Measurements from ENCODE around the gene EXD3.
"Not testable (repeated sequence)": the region's sequence is repeated elsewhere in the genome, so short reads cannot be mapped to it uniquely, and the experiment has no call there.

EXD3 gene

DNA sequence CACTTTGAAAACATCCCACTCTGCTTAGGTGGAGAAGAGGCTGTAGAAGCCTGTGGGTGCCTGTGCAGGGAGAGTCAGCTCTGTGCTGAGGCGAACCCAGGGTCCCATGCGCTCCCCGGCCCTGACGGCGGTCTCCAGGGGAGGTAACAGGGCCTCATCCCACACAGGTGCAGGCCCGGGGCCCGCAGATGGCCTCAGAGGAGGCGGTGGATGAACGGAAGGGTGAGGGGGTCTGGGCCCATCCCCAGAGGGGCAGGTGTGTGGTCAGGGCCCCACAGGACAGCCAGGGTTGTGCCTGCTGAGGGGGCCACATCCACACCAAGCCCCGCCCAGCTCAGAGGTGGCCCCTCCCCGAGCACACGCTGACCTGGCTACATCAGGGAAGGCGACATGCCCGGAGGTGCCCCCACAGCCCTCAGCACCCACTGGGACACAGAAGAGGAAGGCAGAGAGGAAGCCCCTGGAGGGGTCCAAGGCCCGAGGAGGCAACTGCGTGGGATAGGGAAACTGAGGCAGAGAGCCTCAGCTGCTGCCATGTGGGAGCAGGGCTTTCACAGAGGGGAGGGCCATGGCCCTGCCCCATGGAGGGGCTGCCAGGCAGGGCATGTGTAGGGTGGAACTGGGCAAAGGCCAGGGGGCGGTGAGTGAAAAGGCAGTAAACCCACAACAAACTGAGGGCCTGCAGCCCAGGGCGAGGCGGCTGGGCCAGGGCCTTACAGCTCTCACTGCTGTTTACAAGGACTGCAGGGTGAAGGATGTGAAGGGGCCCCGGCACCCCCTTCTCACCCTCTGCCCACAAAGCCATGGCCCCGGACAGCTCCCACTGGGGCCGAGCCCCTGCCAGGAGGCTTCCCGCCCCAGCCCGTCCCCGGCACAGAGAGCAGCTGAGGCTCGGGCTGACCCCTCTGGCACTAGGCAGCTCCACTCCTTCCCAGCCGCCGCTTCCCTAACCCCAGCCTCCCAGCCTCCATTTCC is 29.5 kb downstream of the EXD3 start:
- DNase-seq (ENCODE audit: low read depth): no peak

- no peak for DNase-seq (ENCODE audit: low read depth)
Observed at GRCh38 chr9:137392232-137393007, 30.5 kb downstream of the EXD3 start.

DNA sequence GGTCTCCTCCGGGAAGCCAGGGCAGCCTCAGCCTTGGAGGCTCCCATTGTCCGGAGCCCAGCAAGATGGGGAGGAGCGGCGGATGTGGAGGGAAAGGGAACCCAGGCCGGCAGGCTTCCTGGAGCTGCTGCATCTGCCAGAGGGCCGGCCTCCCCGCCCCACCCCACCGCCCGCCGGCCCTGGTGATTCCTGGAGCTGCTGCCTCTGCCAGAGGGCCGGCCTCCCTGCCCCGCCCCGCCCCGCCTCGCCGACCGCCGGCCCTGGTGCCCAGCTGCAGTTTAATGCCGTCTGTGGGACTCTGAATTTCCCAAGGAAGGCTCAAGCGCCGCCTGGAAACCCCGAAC is 31.6 kb downstream of the EXD3 start:
- no peak for DNase-seq (ENCODE audit: low read depth)

DNA sequence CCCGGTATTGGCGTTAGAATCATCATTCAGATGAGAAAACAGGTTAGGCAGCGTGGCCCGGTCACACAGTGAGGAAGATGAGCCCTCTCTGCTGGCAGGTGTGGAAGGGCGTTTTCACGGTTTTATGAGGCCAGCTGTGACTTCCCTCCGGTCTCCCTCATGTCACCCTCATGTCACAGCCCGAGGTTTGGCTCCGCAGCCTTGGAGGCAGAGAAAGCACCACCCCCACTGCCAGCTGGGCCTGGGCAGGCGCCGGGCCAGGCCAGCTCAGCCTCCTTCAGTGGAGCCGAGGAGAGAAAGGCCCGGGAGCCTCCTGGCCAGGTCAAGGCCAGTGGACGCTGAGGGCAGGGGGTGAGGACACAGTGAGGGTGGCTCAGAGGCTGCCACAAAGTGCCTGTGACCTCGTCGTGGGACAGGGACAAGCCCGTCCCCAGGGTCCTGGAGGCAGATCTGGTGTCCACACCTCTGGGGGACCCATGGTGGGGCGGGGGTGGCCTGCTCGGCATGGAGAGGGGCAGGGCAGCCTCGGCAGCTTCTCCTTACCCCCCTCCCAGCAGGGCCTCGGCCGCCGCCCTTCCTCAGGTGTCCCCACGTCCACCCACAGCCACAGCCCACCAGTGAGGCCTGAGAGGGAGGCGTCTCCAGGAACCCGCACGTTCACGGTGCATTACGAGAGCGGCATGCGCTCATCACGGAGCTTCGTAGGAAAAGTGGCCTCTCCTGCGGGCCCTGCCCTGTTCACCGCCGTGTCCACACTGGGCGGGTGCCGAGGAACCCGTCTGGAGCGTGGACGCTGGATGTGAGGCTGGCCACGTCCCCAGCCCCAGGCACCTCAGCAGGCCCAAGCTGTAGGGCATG is 32.2 kb downstream of the EXD3 start:
- no peak for DNase-seq (ENCODE audit: low read depth)

GRCh38 chr9:137389428-137389746 is 33.6 kb downstream of the EXD3 start:
- no peak for DNase-seq (ENCODE audit: low read depth)

- no peak for DNase-seq (ENCODE audit: low read depth)
Observed at GRCh38 chr9:137388589-137389427, 34.2 kb downstream of the EXD3 start.

GRCh38 chr9:137387891-137388560 is 34.9 kb downstream of the EXD3 start:
- DNase-seq (ENCODE audit: low read depth): no peak

- DNase-seq (ENCODE audit: low read depth): no peak
Observed at GRCh38 chr9:137387114-137387890, 35.7 kb downstream of the EXD3 start.

DNA sequence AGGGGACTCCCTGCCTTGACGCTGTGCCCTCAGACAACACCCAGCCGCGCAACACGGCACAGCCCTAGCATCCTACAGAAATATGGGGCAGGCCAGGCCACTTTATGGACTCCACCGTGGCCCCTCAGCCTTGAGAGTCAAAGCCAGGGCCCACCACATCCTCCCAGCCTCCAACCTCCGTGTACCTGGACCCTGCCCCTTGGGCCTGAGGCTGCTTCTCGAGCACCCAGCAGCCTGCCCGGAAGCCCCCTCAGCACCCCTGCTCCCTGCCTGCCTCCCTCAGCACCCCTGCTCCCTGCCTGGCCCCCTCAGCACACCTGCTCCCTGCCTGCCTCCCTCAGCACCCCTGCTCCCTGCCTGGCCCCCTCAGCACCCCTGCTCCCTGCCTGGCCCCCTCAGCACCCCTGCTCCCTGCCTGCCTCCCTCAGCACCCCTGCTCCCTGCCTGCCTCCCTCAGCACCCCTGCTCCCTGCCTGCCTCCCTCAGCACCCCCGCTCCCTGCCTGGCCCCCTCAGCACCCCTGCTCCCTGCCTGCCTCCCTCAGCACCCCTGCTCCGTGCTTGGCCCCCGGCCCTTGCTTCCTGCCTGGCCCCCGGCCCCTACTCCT is 36.4 kb downstream of the EXD3 start:
- not testable (repeated sequence) for DNase-seq (ENCODE audit: low read depth)

GRCh38 chr9:137385061-137385655 is 37.8 kb downstream of the EXD3 start:
- no peak for DNase-seq (ENCODE audit: low read depth)

- no peak for DNase-seq (ENCODE audit: low read depth)
Observed at GRCh38 chr9:137383784-137384756, 38.9 kb downstream of the EXD3 start.

DNA sequence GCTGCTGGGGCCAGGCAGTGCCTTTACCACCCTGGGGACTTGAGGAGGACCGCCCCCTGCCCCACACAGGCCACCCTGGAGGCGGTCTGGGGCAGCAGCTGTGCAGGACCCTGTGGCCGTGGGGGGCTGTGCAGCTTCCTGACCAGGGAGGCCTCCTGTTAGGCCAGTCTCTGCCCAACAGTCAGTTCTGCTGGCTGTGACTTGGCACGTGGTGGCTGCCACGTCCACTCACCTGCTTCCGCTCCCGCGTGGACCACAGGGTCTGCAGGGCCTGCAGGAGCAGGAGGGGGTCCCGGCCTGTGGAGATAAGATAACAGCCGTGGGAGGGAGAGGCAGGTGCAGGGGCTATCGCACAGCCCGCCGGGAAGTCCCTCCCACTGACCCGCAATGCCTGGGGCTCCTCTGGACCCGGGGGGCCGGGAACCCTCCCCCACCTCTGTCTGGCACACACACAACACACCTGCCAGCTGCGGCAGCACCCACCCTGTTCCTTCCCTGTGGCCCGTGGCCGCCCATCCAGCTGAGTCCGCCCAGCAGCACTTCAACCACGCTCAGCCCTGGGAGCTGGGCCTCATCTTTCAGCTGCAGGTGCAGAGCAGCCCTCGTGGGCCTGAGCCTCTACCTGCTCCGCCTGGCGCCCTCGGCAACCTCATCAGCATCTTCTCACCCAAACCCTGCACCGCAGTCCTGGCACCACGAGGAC is 39.7 kb downstream of the EXD3 start:
- DNase-seq (ENCODE audit: low read depth): no peak

DNA sequence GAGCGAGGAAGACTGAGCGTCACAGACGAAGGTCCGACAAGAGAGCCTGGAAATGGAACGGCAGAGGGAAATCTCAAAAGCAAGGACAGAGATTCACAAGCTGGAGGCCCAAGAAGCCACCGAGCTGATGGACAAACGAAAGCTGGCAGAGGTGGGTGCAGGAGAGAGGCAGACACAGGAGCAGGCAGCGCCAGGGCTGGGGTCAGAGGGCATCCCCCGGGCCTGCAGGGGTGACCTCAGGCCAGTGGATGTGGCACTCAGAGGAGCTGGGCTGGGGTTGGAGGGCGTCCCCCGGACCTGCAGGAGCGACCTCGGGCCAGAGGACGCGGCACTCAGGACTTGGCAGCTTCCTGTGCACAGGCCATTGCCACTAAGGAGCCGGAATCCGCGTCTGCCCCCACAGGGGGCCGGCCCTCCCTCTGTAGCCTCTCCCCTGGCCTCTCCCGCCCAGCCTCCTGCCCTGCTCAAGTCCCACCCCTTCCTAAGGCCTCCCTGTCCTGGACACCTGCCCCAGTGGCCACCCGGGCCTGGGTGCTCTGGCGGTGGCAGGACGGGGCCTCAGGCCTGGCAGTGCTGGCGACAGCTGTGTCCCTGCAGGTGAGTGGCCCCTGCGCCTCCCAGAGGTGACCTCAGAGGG is 40.4 kb downstream of the EXD3 start:
- DNase-seq (ENCODE audit: low read depth): no peak

DNA sequence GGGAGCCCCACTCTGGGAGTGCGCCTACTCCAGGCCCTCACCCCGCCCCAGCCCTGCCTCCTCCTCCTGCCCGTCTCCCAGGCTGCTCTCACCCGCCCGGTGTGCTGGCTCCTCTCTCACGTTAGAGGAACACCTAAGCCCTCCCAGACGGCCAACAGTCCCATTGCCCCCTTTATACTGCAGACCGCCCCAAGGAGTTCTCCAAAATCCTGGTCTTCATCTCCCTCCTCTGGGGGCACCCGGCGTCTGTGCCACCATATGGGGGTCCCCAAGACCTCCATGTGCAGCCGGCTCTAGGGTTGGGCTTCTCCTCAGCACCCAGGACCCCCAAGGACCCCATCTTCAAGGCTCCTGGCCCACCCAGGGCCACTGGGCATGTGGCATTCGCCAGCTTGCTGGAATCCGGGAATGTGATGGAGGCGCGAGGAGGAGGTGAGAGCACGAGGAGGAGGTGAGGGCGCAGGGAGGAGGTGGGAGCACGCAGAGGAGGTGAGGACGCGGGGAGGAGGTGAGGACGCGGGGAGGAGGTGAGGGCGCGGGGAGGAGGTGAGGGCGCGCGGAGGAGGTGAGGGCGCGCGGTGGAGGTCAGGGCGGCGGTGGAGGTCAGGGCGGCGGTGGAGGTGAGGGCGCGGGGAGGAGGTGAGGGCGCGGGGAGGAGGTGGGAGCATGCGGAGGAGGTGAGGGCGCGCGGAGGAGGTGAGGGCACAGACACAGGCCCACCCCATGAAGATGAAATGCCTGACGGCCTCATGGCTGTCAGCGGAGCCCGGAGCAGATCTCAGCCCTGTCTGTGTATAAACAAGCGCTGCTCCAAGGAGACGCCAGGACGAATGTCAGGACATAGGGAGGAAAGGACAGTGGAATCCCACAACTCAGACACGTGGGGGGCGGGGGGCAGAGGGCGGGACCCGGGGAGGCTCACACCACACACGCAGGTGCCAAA is 41.2 kb downstream of the EXD3 start:
- DNase-seq (ENCODE audit: low read depth): no peak

DNA sequence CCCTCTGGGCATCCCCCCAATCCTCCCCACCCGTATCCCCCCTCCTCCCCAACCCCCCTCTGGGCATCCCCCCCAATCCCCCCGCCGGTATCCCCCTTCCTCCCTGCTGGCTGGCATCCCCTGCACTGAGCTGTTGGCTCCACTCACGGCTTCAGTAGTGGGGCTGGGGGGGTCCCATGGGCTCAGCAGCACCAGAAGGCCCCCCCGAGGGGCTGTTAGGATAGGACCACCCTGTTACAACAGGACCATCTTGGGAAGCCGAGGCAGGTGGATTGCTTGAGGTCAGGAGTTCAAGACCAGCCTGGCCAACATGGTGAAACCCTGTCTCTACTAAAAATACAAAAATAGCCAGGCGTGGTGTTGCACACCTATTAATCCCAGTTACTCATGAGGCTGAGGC is 42.4 kb downstream of the EXD3 start:
- DNase-seq (ENCODE audit: low read depth): no peak

DNA sequence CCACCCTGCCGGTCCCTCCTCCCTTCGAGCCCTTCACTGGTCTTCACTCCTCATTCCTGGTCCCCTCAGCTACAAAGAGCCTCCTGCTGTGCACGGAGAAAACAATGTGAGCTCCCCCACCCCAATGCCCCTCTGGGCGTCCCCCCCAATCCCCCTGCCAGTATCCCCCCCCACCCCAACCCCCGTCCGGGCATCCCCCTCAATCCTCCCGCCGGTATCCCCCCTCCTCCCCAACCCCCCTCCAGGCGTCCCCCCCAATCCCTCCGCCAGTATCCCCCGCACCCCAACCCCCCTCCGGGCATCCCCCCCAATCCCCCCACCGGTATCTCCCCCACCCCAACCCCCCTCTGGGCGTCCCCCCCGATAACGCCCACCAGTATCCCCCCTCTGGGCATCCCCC is 42.8 kb downstream of the EXD3 start:
- DNase-seq (ENCODE audit: low read depth): no peak
